Stimulated activated CD4-positive, alpha-beta T cell treated with anti-CD3 and anti-CD28 coated beads, Interleukin-15, amount 100 ng/mL, for 24 hours (primary cell): Measurements from ENCODE around the gene DTD1.

ENCODE experiments used
- DNase-seq: peaks from one replicate; pipeline ENCODE4 v3.0.0-alpha.2; 2020

DTD1 gene

GRCh38 chr20:18715564-18715963 is 127.7 kb downstream of the DTD1 start:
- no peak for DNase-seq

- no peak for DNase-seq
Measured at GRCh38 chr20:18717062-18717461, 129.2 kb downstream of the DTD1 start.

- no peak for DNase-seq
Measured at GRCh38 chr20:18718129-18718528, 130.3 kb downstream of the DTD1 start.

GRCh38 chr20:18719426-18719825 is 131.6 kb downstream of the DTD1 start:
- DNase-seq = no peak

GRCh38 chr20:18721551-18722115 is 133.8 kb downstream of the DTD1 start:
- no peak for DNase-seq

- DNase-seq = no peak
Measured at GRCh38 chr20:18722371-18722770, 134.5 kb downstream of the DTD1 start.

GRCh38 chr20:18724077-18724476 is 136.2 kb downstream of the DTD1 start:
- DNase-seq = no peak

GRCh38 chr20:18724788-18725464 is 137.1 kb downstream of the DTD1 start:
- DNase-seq = no peak

GRCh38 chr20:18727032-18727508 is 139.2 kb downstream of the DTD1 start:
- no peak for DNase-seq

GRCh38 chr20:18728165-18728869 is 140.5 kb downstream of the DTD1 start:
- no peak for DNase-seq

GRCh38 chr20:18728870-18729224 is 141.0 kb downstream of the DTD1 start:
- DNase-seq = no peak

GRCh38 chr20:18729231-18729825 is 141.5 kb downstream of the DTD1 start:
- no peak for DNase-seq

- no peak for DNase-seq
Measured at GRCh38 chr20:18731940-18732339, 144.1 kb downstream of the DTD1 start.

- no peak for DNase-seq
Measured at GRCh38 chr20:18734525-18735189, 146.8 kb downstream of the DTD1 start.

- DNase-seq = no peak
Measured at GRCh38 chr20:18737140-18737539, 149.3 kb downstream of the DTD1 start.

GRCh38 chr20:18738055-18738454 is 150.2 kb downstream of the DTD1 start:
- no peak for DNase-seq

- DNase-seq = no peak
Measured at GRCh38 chr20:18738888-18739287, 151.0 kb downstream of the DTD1 start.

- no peak for DNase-seq
Measured at GRCh38 chr20:18739751-18740166, 151.9 kb downstream of the DTD1 start.

- DNase-seq = no peak
Measured at GRCh38 chr20:18740726-18741125, 152.9 kb downstream of the DTD1 start.

GRCh38 chr20:18742841-18743240 is 155.0 kb downstream of the DTD1 start:
- DNase-seq = no peak

GRCh38 chr20:18743665-18744440 is 156.0 kb downstream of the DTD1 start:
- DNase-seq = no peak

GRCh38 chr20:18747090-18747489 is 159.2 kb downstream of the DTD1 start:
- DNase-seq = no peak
